Hematopoietic multipotent progenitor cell treated with erythropoietin and hydrocortisone succinate and interleukin-3 and kit ligand, for 8 days (in vitro differentiated cells): ENCODE measurements around the gene TPRKB.
"Not testable (repeated sequence)": the region's sequence is repeated elsewhere in the genome, so short reads cannot be mapped to it uniquely, and the experiment has no call there.

Experiments
- DNase-seq: peaks from one replicate; pipeline ENCODE4 v3.0.0-alpha.2; 2015

The TPRKB gene

DNA sequence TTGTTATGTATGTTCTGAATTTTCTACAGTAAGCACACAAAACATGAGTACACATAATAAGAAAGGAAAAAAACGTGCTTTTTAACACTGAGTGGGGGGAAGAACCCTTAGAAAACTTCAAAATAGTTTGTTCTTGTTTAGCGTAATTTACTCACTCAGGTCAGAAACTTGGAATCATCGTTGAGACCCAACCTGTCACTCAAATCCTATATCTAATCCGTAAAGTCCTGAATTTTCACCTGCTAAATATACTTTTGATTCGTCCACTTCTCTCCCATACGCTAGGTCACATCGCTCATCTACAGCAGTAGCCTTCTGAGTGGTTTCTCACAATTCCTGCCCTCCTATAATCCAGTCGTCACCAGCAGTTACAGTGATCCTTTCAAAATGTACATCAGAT lies 767 bp downstream of the TPRKB start:
- DNase-seq = no peak

GRCh38 chr2:73730810-73731209 lies 6.3 kb downstream of the TPRKB start:
- no peak for DNase-seq

DNA sequence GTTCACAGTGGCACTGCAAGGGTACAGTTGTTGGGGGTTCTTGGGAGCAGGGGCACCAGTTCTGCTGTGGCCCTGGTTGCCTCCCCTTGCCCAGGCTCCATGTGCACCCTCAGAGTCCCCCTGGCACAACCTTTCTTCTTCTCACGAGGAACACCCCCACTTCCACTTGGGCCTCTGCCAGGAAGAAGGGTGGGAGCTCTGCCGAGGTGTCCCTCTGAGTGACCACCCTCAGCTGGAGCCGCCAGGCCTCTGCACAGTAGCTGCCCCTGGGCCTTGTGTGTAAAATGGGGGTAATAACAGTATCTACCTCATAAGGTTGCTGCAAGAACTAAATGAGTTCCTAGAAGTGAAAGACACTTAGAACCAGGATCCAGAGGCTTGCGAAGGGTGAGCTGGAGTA lies 8.4 kb downstream of the TPRKB start:
- DNase-seq = no peak

DNA sequence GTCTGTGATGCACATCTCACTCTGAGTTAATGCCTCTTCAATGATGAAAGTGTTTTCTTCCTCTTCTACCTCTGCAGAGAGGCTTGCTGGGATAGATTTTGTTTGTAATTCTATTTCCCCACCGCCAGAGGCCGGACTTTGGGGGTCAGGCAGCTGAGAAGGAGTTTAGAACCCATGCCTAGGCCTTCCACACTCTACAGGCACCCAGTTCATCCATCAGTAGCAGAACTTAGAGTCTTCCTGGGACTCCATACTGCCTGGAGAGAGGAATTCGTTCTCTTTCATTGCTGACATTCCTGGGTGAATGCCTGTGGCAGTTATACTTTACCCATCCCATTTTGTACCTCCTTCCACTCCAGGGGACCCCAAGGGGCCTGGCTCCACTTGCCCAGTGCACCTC lies 9.1 kb downstream of the TPRKB start:
- no peak for DNase-seq

DNA sequence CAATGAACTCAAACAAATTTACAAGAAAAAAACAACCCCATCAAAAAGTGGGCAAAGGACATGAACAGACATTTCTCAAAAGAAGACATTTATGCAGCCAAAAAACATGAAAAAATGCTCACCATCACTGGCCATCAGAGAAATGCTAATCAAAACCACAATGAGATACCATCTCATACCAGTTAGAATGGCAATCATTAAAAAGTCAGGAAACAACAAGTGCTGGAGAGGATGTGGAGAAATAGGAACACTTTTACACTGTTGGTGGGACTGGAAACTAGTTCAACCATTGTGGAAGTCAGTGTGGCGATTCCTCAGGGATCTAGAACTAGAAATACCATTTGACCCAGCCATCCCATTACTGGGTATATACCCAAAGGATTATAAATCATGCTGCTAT lies 10.5 kb downstream of the TPRKB start:
- not testable (repeated sequence) for DNase-seq

DNA sequence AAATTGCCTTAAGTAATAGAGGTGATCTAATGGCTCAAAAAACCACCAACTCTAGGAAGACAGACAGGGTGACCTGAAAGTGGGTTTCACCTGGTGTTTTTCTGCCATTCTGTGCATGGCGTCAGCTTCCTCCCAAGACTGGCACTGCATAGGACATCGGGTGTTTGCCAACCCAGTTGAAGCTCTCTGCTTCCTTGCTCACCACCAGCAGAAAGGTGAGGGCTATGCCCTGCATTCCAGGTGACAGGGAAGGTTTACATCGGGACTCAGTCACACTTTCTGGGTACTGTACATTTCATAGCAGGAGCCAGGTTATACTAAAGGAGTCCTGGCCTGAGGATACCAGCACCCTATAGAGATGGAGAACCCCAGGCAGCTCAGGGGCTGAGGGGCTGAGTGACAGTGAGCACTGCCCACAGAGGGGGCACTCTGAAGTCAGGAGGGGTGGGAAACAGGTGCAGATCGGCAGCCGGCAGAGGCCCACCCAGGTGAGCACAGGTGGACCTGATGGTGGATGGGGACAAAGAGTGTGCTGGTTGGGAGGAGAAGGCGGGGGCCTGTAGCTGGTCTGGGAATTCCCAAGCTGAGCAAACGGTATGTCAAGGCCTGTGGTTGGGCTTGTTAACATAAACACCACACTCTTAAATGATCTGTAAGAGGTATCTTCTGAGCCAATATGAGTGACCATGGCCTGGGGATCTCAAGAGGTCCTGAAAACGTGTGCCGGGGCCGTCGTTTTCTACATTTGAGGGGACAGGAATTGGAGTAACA lies 18.1 kb downstream of the TPRKB start:
- no peak for DNase-seq

DNA sequence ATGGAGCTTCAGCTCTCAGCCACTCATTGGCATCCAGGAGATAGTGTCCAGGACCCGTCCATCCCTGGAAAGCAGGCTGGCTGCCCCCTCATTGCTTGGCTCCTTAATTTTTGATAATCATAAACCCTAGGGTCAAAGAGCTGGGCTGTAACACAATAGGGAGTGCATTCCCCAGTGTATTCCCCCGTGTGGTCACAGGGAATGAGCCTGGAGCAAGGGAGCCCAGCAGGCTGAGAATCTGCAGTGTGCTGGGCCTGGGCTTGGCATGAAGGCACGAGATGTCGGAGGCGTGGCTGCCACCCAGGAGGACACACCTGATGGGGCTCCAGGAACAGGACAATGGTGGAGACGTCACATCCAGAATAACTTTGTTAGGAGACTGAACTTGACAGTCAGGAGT lies 18.7 kb downstream of the TPRKB start:
- no peak for DNase-seq

DNA sequence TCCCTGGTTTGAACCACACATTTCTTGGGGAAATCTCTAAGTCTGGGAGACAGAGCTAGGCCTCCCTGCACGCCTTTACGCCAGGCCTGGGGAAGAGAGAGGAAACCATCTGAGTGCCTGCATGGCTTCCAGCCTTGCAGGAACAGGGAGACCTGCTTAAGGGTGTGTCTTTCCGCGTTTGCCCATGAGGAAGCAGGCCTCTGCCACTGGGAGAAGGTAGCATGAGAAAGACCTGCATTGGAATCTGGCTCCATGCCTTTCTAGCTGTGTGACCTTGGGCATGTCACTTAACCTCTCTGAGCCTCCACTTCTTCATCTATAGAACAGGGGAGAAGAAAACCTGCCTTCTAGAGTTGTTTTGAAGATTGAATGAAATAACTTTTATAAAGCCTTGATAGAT lies 19.4 kb downstream of the TPRKB start:
- not testable (repeated sequence) for DNase-seq

DNA sequence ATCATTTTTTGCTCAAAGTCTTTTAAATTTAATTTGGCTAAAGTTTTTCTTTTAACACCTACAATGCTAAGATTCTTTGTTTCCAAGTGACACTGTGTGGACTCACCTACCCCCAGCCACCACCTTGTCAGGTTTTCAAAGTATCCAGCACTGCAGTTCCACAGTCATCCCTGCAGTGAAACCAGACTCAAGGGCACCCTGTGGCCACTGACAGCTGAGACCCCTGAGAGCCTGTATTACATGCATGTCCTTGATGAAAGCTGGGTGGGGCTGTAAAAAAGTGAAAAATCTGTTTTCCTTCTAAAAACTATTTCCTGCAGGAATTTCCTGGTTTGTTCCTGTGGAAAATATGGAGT lies 19.9 kb downstream of the TPRKB start:
- DNase-seq = no peak

DNA sequence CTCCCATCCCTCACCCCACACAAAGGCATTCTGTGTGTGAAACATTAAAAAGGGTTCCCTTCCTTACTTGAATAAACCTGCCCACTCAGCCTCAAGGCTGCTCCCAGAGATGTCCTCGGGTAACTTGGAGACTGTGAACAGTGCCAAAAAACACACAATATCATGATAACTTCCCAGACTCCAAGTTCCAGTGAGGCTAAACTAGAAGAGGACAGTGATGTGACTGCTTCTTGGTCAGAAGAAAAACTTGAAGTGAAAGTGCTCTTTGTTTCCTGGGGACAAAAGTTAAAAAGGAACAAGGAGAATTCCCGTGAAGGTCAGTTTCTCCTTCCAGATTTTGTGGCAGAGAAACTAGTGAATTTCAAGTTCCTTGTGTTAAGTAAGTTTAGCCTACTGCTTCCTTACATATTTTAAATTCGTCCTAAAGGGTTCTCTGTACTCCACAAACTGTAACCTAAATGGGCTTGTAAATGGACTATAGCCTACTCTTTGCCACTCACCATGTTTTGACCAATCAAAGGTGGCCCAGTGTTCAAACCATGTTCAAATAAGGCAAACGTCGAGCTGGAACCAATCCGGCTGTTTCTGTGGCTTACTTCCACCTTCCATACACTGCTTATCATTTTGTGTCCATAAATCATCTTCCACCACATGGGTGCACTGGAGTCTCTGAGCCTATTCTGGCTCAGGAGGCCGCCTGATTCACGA lies 20.4 kb downstream of the TPRKB start:
- peak; percentile 65 for DNase-seq

GRCh38 chr2:73714091-73714490 lies 23.1 kb downstream of the TPRKB start:
- DNase-seq = no peak

- DNase-seq = no peak
Observed at GRCh38 chr2:73708527-73708926, 28.6 kb downstream of the TPRKB start.

GRCh38 chr2:73707636-73708035 lies 29.5 kb downstream of the TPRKB start:
- DNase-seq = no peak

DNA sequence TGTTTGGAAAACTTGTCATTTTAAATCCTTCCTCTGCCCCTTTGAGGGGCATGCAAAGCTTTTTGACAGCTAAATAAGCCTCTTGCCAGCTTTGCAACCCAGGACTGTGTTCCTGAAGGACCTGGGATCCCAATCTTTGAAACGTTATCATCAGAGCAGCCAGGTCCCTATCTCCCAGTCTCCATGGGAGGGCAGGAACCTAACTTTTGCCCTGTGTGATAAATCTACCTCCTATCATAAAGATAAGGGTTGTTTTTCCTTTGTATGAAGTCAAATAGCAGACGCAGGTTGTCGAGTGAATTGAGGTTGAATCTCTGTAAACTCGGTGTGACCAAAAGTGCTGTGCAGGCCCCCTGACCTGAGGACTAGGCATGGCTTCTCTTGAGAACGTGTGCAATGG lies 30.1 kb downstream of the TPRKB start:
- DNase-seq = no peak

DNA sequence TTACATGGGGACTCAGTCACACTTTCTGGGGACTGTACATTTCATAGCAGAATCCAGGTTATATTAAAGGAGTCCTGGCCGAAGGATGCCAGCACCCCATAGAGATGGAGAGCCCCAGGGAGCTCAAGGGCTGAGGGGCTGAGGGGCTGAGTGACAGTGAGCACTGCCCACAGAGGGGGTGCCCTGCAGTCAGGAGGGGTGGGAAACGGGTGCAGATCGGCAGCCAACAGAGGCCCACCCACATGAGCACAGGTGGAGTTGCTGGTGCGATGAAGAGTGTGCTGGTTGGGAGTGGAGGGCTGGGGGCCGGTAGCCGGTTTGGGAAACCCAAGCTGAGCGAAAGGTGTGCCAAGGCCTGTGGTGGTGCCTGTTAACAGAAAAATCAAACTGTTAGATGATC lies 32.1 kb downstream of the TPRKB start:
- no peak for DNase-seq

DNA sequence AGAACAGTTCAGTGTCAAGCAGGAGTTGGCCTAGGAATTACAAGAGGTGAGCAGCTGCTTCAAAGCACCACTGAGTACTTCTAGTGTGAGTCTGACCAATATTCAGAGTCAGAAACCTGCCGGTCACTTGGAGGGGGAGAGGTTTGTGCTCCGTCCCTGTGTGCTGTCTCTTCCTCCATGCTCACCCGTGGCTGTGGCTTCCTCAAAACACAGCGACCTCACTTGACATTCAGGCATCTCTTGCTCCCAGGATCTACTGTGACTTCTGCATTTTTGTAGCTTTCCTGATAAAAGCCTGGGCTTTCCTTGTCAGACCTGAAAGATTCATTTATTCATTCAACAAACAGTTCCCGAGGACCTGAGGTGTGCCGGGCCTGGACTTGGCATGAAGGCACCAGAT lies 32.9 kb downstream of the TPRKB start:
- no peak for DNase-seq

- no peak for DNase-seq
Observed at GRCh38 chr2:73703675-73704074, 33.5 kb downstream of the TPRKB start.

DNA sequence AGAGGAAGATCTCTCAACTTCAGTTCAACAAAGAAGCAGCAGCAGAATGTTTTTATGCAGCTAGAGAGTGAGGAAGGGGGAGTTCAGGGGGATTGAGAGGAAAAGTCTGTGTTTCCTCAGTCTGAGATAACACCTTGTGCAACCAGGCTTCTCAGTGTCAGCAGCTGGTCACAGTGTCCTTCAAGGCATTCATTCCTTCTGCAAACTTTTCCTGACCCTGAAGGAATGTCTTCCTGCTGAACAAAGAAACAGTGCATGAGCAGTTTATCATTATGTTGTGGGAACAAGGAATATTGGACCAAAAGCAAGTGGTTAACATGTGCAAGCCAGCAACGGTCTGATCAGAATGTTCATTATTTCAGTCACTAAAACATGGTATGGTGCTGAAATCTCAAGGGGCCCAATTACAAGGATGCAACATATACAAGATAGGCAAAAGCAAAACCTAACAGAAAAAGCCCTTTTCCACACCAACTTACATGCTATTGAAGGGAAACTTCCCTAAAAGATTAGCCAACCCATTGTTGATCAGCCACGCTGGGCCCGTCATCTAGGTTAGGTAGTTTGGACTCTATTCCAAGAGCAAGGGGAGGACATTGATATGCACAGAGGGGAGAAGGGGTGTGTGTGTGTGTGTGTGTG lies 34.2 kb downstream of the TPRKB start:
- not testable (repeated sequence) for DNase-seq

- DNase-seq = no peak
Observed at GRCh38 chr2:73701968-73702665, 35.0 kb downstream of the TPRKB start.

DNA sequence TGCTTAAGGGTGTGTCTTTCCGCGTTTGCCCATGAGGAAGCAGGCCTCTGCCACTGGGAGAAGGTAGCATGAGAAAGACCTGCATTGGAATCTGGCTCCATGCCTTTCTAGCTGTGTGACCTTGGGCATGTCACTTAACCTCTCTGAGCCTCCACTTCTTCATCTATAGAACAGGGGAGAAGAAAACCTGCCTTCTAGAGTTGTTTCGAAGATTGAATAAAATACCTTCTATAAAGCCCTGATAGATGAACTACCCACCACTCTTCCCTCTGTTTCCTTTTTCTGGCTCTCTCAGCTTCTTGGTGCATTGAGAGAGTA lies 35.7 kb downstream of the TPRKB start:
- DNase-seq = not testable (repeated sequence)

GRCh38 chr2:73700661-73701447 lies 36.3 kb downstream of the TPRKB start:
- peak; percentile 72 for DNase-seq

DNA sequence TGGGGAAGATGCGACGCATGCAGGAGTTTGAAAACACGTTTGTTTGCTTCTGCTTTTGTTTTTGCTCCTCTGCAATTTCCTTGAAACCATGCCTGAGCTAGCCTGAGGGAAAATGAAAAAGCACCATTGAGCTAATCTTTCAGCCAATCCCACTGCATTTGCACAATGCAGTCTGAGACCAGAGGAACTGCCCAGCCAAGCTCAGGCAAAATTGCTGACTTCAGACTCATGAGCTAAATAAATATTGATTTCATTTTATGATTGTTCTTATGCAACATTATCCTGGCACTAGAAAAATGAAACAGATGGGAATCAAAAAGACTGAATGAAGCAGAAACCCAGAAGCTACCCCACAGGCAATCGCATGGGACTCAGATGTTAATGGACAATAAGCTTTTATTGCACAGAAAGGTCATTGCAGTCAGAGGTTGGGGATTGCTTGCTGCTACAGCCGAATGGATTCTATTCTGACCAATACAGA lies 37.0 kb downstream of the TPRKB start:
- no peak for DNase-seq

DNA sequence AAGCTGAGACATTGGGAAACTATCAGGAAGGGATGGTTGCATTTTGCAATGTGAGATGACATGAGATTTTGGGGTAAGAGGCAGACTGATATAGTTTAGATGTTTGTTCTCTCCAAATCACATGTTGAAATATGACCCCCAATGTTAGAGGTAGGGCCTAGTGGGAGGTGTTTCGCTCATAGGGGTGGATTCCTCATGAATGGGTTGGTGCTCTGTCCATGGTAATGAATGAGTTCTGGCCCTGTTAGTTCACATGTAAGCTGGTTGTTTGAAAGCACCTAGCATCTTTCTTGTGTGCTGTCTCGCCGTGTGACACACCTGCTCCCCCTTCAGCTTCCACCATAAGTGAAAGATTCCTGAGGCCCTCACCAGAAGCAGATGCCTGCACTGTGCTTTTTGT lies 37.7 kb downstream of the TPRKB start:
- no peak for DNase-seq
